ENCODE measurements around the gene YPEL1.

- no peak for TF ChIP-seq CTCF (IDR thresholded peaks at IDR 0.05)
- no peak for TF ChIP-seq POLR2A (IDR thresholded peaks at IDR 0.05)
Observed at GRCh38 chr22:21652547-21653545, 82.7 kb downstream of the YPEL1 start.

All from uterus (tissue), 2 donors.